HEK293 (cell line): ENCODE measurements around the gene ZNF101.
A peak's percentile ranks its signal among the peaks of the same experiment; 100 is the strongest.
"Not testable (repeated sequence)": the region's sequence is repeated elsewhere in the genome, so short reads cannot be mapped to it uniquely, and the experiment has no call there.

Experiments used
- CTCF ChIA-PET: fragments of 350-600 bp; formaldehyde crosslinking; extraction: SDS; loops from one replicate; lab custom pipeline; 2021; ENCODE audit warnings: antibody characterized with exemption; lab: Yijun Ruan, JAX
- POLR2A ChIA-PET: fragments of 300-600 bp; formaldehyde crosslinking; extraction: SDS; loops from one replicate; lab custom pipeline; 2020; ENCODE audit warnings: antibody characterized with exemption, inconsistent platforms; lab: Yijun Ruan, JAX
- H3K27ac ChIP-seq: fragments of 200-500 bp; sonication (Bioruptor generic); 2 replicates; pipeline ENCODE4 v1.5.1; 2014; ENCODE audit warnings: low read depth, low read length, control low read depth, inconsistent platforms; ENCODE audit errors: extremely low read depth
- H3K36me3 ChIP-seq, 2 experiments: fragments of 200-500 bp in 1 of 2; sonication (Bioruptor generic) in 1 of 2; 1 replicate in 1 of 2; 2 replicates in 1 of 2; pipeline ENCODE4 v1.5.1; 2014 to 2017; ENCODE audit warnings: inconsistent platforms in 2 of 2, low read length in 2 of 2; ENCODE audit not compliant: control insufficient read depth in 2 of 2, insufficient read depth in 1 of 2
- H3K4me1 ChIP-seq: fragments of 200-500 bp; sonication (Bioruptor generic); 2 replicates; pipeline ENCODE4 v1.5.1; 2014; ENCODE audit warnings: mild to moderate bottlenecking, low read length, inconsistent platforms; ENCODE audit not compliant: control insufficient read depth, insufficient read depth
- H3K4me3 ChIP-seq: 2 replicates; pipeline ENCODE4 v1.5.1; 2011; ENCODE audit warnings: low read depth, mild to moderate bottlenecking, control low read depth, low read length, moderate library complexity
- H3K9me3 ChIP-seq: fragments of 200-500 bp; sonication (Bioruptor generic); 2 replicates; pipeline ENCODE4 v1.5.1; 2014; ENCODE audit warnings: low read depth, low read length, inconsistent platforms; ENCODE audit not compliant: control insufficient read depth, insufficient read depth
- ATF2 ChIP-seq: fragments of 450-650 bp; formaldehyde crosslinking; IDR thresholded peaks from 2 replicates; pipeline ENCODE4 v1.5.1; 2016; ENCODE audit warnings: missing biosample characterization, missing genetic modification characterization, low read depth
- KLF1 ChIP-seq: fragments of 450-650 bp; formaldehyde crosslinking; IDR thresholded peaks from 2 replicates; pipeline ENCODE4 v1.5.1; 2016; ENCODE audit warnings: missing biosample characterization, missing genetic modification characterization
- SETDB1 ChIP-seq: IDR thresholded peaks from one replicate; pipeline ENCODE4 v1.6.1; 2017; ENCODE audit warnings: mild to moderate bottlenecking, low read length, moderate library complexity, mixed read lengths; ENCODE audit not compliant: insufficient read length
- ZBTB21 ChIP-seq: fragments of 450-650 bp; formaldehyde crosslinking; IDR thresholded peaks from 2 replicates; pipeline ENCODE4 v1.5.1; 2017; ENCODE audit warnings: missing biosample characterization, missing genetic modification characterization
- ZBTB26 ChIP-seq: fragments of 450-650 bp; formaldehyde crosslinking; optimal IDR thresholded peaks from 2 replicates; pipeline ENCODE3; 2016; ENCODE audit warnings: missing biosample characterization, mild to moderate bottlenecking, missing genetic modification characterization
- ZEB2 ChIP-seq: fragments of 450-650 bp; formaldehyde crosslinking; IDR thresholded peaks from 2 replicates; pipeline ENCODE4 v1.5.1; 2016; ENCODE audit warnings: missing biosample characterization, missing genetic modification characterization
- ZIC2 ChIP-seq: fragments of 450-650 bp; formaldehyde crosslinking; IDR thresholded peaks from 2 replicates; pipeline ENCODE4 v1.5.1; 2016; ENCODE audit warnings: missing biosample characterization, missing genetic modification characterization
- ZNF133 ChIP-seq: fragments of 450-650 bp; formaldehyde crosslinking; IDR thresholded peaks from 2 replicates; pipeline ENCODE4 v1.5.1; 2016; ENCODE audit warnings: missing biosample characterization, missing genetic modification characterization
- ZNF146 ChIP-seq: fragments of 450-650 bp; formaldehyde crosslinking; IDR thresholded peaks from 2 replicates; pipeline ENCODE4 v1.5.1; 2016; ENCODE audit warnings: missing biosample characterization, missing genetic modification characterization
- ZNF169 ChIP-seq: fragments of 450-650 bp; formaldehyde crosslinking; IDR thresholded peaks from 2 replicates; pipeline ENCODE4 v1.5.1; 2016; ENCODE audit warnings: missing biosample characterization, missing genetic modification characterization
- ZNF202 ChIP-seq: fragments of 450-650 bp; formaldehyde crosslinking; IDR thresholded peaks from 2 replicates; pipeline ENCODE4 v1.5.1; 2016; ENCODE audit warnings: missing biosample characterization, missing genetic modification characterization, borderline replicate concordance
- ZNF239 ChIP-seq: fragments of 450-650 bp; formaldehyde crosslinking; IDR thresholded peaks from 2 replicates; pipeline ENCODE4 v1.5.1; 2016; ENCODE audit warnings: missing biosample characterization, missing genetic modification characterization
- ZNF335 ChIP-seq: fragments of 450-650 bp; formaldehyde crosslinking; conservative IDR thresholded peaks from 2 replicates; pipeline ENCODE4 v1.5.1; 2016; ENCODE audit warnings: missing biosample characterization, missing genetic modification characterization
- ZNF404 ChIP-seq: fragments of 450-650 bp; formaldehyde crosslinking; IDR thresholded peaks from 2 replicates; pipeline ENCODE4 v1.5.1; 2017; ENCODE audit warnings: missing biosample characterization, missing genetic modification characterization
- ZNF514 ChIP-seq: fragments of 450-650 bp; formaldehyde crosslinking; IDR thresholded peaks from 2 replicates; pipeline ENCODE4 v1.5.1; 2016; ENCODE audit warnings: missing biosample characterization, missing genetic modification characterization
- ZNF529 ChIP-seq: fragments of 450-650 bp; formaldehyde crosslinking; IDR thresholded peaks from 2 replicates; pipeline ENCODE4 v1.5.1; 2017; ENCODE audit warnings: missing genetic modification characterization, missing biosample characterization; ENCODE audit not compliant: insufficient replicate concordance
- ZNF558 ChIP-seq: fragments of 450-650 bp; formaldehyde crosslinking; IDR thresholded peaks from 2 replicates; pipeline ENCODE4 v1.5.1; 2016; ENCODE audit warnings: missing biosample characterization, missing genetic modification characterization
- ZNF791 ChIP-seq: fragments of 450-650 bp; formaldehyde crosslinking; IDR thresholded peaks from 2 replicates; pipeline ENCODE4 v1.5.1; 2016; ENCODE audit warnings: missing biosample characterization, missing genetic modification characterization
- TF ChIP-seq, protein P1 (sequence below): fragments of 450-650 bp; formaldehyde crosslinking; IDR thresholded peaks from 2 replicates; pipeline ENCODE4 v1.5.1; 2016; ENCODE audit warnings: missing biosample characterization, missing genetic modification characterization
- TF ChIP-seq, protein P2 (sequence below): fragments of 450-650 bp; formaldehyde crosslinking; IDR thresholded peaks from 2 replicates; pipeline ENCODE4 v1.5.1; 2016; ENCODE audit warnings: missing biosample characterization, missing genetic modification characterization

ZNF101 gene

GRCh38 chr19:19674315-19674714, 5.7 kb downstream of the ZNF101 start:
- H3K36me3 ChIP-seq: peaks cover 53 to 62% of the 10 kb centered on the region in 2 experiments
- ChIA-PET CTCF (no interaction called here), POLR2A (interaction anchor here (1.0 kb wide), 1 partner anchor 102 kb away, joined by 3 read pairs; no protein-coding TSS in a partner anchor)
- no peak overlapping the region for H3K27ac ChIP-seq
- TF ChIP-seq ATF2 (peak; percentile 49; the same call in 1 of the 2 replicates), KLF1 (no peak)
- no peaks in the 10 kb centered on the region; the same call in 1 of the 2 replicates for H3K9me3 ChIP-seq
- no peaks in the 10 kb centered on the region for H3K4me1 ChIP-seq
- no peak overlapping the region for H3K4me3 ChIP-seq

DNA sequence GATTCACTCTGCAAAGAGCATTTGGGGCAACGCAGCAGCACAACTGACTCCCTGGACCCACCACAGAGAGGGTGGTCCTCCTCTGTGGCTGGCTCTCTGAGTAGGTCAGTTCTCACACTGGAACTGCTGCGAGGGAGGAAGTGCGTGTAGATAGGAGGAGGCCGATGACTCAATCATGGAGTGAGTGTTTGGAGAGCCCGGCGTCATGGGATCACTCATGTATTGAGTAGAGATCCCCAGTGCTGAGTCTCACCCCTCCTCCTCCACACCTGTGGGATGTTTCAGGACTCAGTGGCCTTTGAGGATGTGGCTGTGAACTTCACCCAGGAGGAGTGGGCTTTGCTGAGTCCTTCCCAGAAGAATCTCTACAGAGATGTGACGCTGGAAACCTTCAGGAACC, 8.9 kb downstream of the ZNF101 start:
- Histone ChIP-seq H3K27ac (no peak overlapping the region), H3K4me3 (no peak overlapping the region), H3K4me1 (no peaks in the 10 kb centered on the region), H3K36me3 (peaks cover 56 to 59% of the 10 kb centered on the region in 2 experiments), H3K9me3 (no peaks in the 10 kb centered on the region; the same call in 1 of the 2 replicates)
- ChIA-PET CTCF (no interaction called here), POLR2A (no interaction called here)
- TF ChIP-seq ZNF529: no peak
- no peak for TF ChIP-seq ZBTB21 (tag by site-specific recombination)
- TF ChIP-seq, protein P1, sequence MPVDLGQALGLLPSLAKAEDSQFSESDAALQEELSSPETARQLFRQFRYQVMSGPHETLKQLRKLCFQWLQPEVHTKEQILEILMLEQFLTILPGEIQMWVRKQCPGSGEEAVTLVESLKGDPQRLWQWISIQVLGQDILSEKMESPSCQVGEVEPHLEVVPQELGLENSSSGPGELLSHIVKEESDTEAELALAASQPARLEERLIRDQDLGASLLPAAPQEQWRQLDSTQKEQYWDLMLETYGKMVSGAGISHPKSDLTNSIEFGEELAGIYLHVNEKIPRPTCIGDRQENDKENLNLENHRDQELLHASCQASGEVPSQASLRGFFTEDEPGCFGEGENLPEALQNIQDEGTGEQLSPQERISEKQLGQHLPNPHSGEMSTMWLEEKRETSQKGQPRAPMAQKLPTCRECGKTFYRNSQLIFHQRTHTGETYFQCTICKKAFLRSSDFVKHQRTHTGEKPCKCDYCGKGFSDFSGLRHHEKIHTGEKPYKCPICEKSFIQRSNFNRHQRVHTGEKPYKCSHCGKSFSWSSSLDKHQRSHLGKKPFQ: no peak
- TF ChIP-seq ZBTB26 (tag by site-specific recombination): no peak
- TF ChIP-seq ZNF133 (tag by site-specific recombination): no peak
- TF ChIP-seq ZNF404 (tag by site-specific recombination): no peak
- no peak for TF ChIP-seq ZNF146 (tag by site-specific recombination)
- no peak for TF ChIP-seq ZNF791 (tag by site-specific recombination)
- no peak for TF ChIP-seq ZNF335 (tag by site-specific recombination)
- no peak for TF ChIP-seq ZNF169 (tag by site-specific recombination)
- TF ChIP-seq ZNF239 (tag by site-specific recombination): no peak
- no peak for TF ChIP-seq ZIC2
- TF ChIP-seq ZNF558: no peak

DNA sequence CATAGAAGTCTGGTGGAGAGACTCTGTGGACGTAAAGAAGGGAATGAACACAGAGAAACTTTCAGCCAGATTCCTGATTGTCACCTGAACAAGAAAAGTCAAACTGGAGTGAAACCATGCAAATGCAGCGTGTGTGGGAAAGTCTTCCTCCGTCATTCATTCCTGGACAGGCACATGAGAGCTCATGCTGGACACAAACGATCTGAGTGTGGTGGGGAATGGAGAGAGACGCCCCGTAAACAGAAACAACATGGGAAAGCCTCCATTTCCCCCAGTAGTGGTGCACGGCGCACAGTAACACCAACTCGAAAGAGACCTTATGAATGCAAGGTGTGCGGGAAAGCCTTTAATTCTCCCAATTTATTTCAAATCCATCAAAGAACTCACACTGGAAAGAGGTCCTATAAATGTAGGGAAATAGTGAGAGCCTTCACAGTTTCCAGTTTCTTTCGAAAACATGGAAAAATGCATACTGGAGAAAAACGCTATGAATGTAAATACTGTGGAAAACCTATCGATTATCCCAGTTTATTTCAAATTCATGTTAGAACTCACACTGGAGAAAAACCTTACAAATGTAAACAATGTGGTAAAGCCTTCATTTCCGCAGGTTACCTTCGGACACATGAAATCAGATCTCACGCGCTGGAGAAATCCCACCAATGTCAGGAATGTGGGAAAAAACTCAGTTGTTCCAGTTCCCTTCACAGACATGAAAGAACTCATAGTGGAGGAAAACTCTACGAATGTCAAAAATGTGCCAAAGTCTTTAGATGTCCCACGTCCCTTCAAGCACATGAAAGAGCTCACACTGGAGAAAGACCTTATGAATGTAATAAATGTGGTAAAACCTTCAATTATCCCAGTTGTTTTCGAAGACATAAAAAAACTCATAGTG, 10.8 kb downstream of the ZNF101 start:
- CTCF ChIA-PET: interaction anchor here (0.7 kb wide), 1 partner anchor 57 kb away, joined by 4 read pairs; no protein-coding TSS in a partner anchor
- POLR2A ChIA-PET: no interaction called here
- H3K9me3 ChIP-seq: no peaks in the 10 kb centered on the region; the same call in 1 of the 2 replicates

GRCh38 chr19:19686119-19686518, 17.5 kb downstream of the ZNF101 start:
- POLR2A ChIA-PET: interaction anchor here (1.0 kb wide), 1 partner anchor 17 kb away, joined by 3 read pairs; the partner anchor contains the start of gene ZNF101

More for the DNA sequence above, 10.8 kb downstream of the ZNF101 start:
- H3K4me3 ChIP-seq: no peak overlapping the region
- H3K4me1 ChIP-seq: no peaks in the 10 kb centered on the region
- H3K36me3 ChIP-seq: peaks cover 39 to 50% of the 10 kb centered on the region in 2 experiments
- TF ChIP-seq, protein P2, sequence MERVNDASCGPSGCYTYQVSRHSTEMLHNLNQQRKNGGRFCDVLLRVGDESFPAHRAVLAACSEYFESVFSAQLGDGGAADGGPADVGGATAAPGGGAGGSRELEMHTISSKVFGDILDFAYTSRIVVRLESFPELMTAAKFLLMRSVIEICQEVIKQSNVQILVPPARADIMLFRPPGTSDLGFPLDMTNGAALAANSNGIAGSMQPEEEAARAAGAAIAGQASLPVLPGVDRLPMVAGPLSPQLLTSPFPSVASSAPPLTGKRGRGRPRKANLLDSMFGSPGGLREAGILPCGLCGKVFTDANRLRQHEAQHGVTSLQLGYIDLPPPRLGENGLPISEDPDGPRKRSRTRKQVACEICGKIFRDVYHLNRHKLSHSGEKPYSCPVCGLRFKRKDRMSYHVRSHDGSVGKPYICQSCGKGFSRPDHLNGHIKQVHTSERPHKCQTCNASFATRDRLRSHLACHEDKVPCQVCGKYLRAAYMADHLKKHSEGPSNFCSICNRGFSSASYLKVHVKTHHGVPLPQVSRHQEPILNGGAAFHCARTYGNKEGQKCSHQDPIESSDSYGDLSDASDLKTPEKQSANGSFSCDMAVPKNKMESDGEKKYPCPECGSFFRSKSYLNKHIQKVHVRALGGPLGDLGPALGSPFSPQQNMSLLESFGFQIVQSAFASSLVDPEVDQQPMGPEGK (tag by site-specific recombination): no peak
- TF ChIP-seq ZEB2 (tag by site-specific recombination): no peak
- TF ChIP-seq ZNF791 (tag by site-specific recombination): no peak
- no peak for TF ChIP-seq ZNF202
- TF ChIP-seq ZNF514 (tag by site-specific recombination): no peak
- TF ChIP-seq SETDB1: peak; percentile 72
- H3K27ac ChIP-seq: no peak overlapping the region

More at GRCh38 chr19:19686119-19686518, 17.5 kb downstream of the ZNF101 start:
- H3K36me3 ChIP-seq, H3K4me3 ChIP-seq, H3K4me1 ChIP-seq, CTCF ChIA-PET, H3K27ac ChIP-seq, H3K9me3 ChIP-seq: not testable (repeated sequence)
